NCI-H748 treated with DMSO at 0.1 percent for 48 hours (cell line): ENCODE results near the gene TIMM10B.

Source experiments
- DNase-seq: peaks from one replicate; lab custom pipeline; 2025; lab: John Stamatoyannopoulos, UW

Gene TIMM10B

GRCh38 chr11:6481012-6481923, at the start of gene TIMM10B, which contains the start of gene ARFIP2:
Gene TIMM10B (plus strand): TSS chr11:6481501. CDS start chr11:6481517, 16 bp downstream.
Gene ARFIP2 (minus strand): TSS chr11:6481331. CDS start chr11:6480421, 910 bp downstream.
- peak; percentile 91 for DNase-seq

GRCh38 chr11:6431861-6432260, 49.4 kb upstream of the TIMM10B start:
- DNase-seq, result no peak

- DNase-seq, result no peak
Observed at GRCh38 chr11:6433998-6434660, 47.2 kb upstream of the TIMM10B start.

- DNase-seq, result no peak
Observed at GRCh38 chr11:6437423-6437822, 43.9 kb upstream of the TIMM10B start.

GRCh38 chr11:6437993-6438392, 43.3 kb upstream of the TIMM10B start:
- no peak for DNase-seq

GRCh38 chr11:6438979-6439571, 42.2 kb upstream of the TIMM10B start:
- DNase-seq, result peak; percentile 13

- no peak for DNase-seq
Observed at GRCh38 chr11:6440906-6441358, 40.4 kb upstream of the TIMM10B start, which contains the start of gene HPX. Gene HPX (minus strand): TSS chr11:6440987. CDS start chr11:6440963, 24 bp downstream.

- no peak for DNase-seq
Observed at GRCh38 chr11:6442441-6442840, 38.9 kb upstream of the TIMM10B start.

GRCh38 chr11:6443269-6444003, 37.9 kb upstream of the TIMM10B start:
- peak; percentile 15 for DNase-seq

- no peak for DNase-seq
Observed at GRCh38 chr11:6448574-6448973, 32.7 kb upstream of the TIMM10B start.

GRCh38 chr11:6452219-6452618, 29.1 kb upstream of the TIMM10B start:
- no peak for DNase-seq

- no peak for DNase-seq
Observed at GRCh38 chr11:6453152-6453551, 28.1 kb upstream of the TIMM10B start.

GRCh38 chr11:6455070-6455469, 26.2 kb upstream of the TIMM10B start:
- no peak for DNase-seq

- no peak for DNase-seq
Observed at GRCh38 chr11:6456361-6457073, 24.8 kb upstream of the TIMM10B start.

GRCh38 chr11:6457581-6458320, 23.6 kb upstream of the TIMM10B start:
- DNase-seq, result no peak

- DNase-seq, result no peak
Observed at GRCh38 chr11:6458352-6459098, 22.8 kb upstream of the TIMM10B start.

- DNase-seq, result no peak
Observed at GRCh38 chr11:6459099-6459450, 22.2 kb upstream of the TIMM10B start.

- peak; percentile 66 for DNase-seq
Observed at GRCh38 chr11:6468712-6469495, 12.4 kb upstream of the TIMM10B start.

- DNase-seq, result no peak
Observed at GRCh38 chr11:6469599-6469998, 11.7 kb upstream of the TIMM10B start.
